H1 (cell line): ENCODE results near the gene MTARC2. TPM values are rescaled to one million over a fixed set of nuclear protein-coding genes. Genes with fewer than 3 reads are reported as not detected.

Experiments
- CTCF ChIA-PET: fragments of 300-600 bp; sonication (Branson Sonifier 250); formaldehyde crosslinking; loops from one replicate; lab custom pipeline; 2021; ENCODE audit not compliant: partially characterized antibody; lab: Charles Lee
- POLR2A ChIA-PET: fragments of 300-600 bp; sonication (Branson Sonifier 250); formaldehyde crosslinking; loops from one replicate; lab custom pipeline; 2021; ENCODE audit warnings: inconsistent platforms; ENCODE audit not compliant: partially characterized antibody; lab: Charles Lee
- DNase-seq, 2 experiments: peaks; one replicate each; pipeline versions ENCODE4 v3.0.0 to v3.0.0-alpha.2; 2010 to 2022; ENCODE audit warnings: low spot score in 2 of 2, low read depth in 1 of 2, mixed read lengths in 1 of 2
- FAIRE-seq: peaks from 2 replicates; lab custom pipeline; 2011; peaks lifted over from hg19 to GRCh38; lab: Jason Lieb, UNC
- H2AFZ ChIP-seq: 2 replicates; pipeline ENCODE4 v1.8.1; 2012; ENCODE audit warnings: low read length, inconsistent platforms
- H2AK5ac ChIP-seq: 2 replicates; pipeline ENCODE4 v1.6.1; 2013; ENCODE audit warnings: low read depth, low read length
- H2BK120ac ChIP-seq: replicated peaks from 2 replicates; pipeline ENCODE3; 2013; ENCODE audit warnings: low read depth, low read length, inconsistent platforms
- H2BK12ac ChIP-seq: 2 replicates; pipeline ENCODE4 v1.6.1; 2013; ENCODE audit warnings: low read depth, low read length
- H2BK15ac ChIP-seq: 2 replicates; pipeline ENCODE4 v1.6.1; 2013; ENCODE audit warnings: low read length
- H2BK20ac ChIP-seq: 2 replicates; pipeline ENCODE4 v1.6.1; 2013; ENCODE audit warnings: low read length
- H2BK5ac ChIP-seq: 2 replicates; pipeline ENCODE4 v1.6.1; 2013; ENCODE audit warnings: low read depth, low read length
- H3K14ac ChIP-seq: 2 replicates; pipeline ENCODE4 v1.6.1; 2013; ENCODE audit warnings: inconsistent platforms; ENCODE audit not compliant: insufficient read length
- H3K18ac ChIP-seq: 2 replicates; pipeline ENCODE4 v1.6.1; 2013; ENCODE audit warnings: low read length; ENCODE audit errors: extremely low read depth
- H3K23ac ChIP-seq: 2 replicates; pipeline ENCODE4 v1.6.1; 2013; ENCODE audit warnings: inconsistent platforms; ENCODE audit not compliant: insufficient read length
- H3K23me2 ChIP-seq: 2 replicates; pipeline ENCODE4 v1.6.1; 2013; ENCODE audit warnings: low read depth, low read length
- H3K27ac ChIP-seq: 2 replicates; pipeline ENCODE4 v1.6.1; 2011; ENCODE audit warnings: low read depth, low read length, inconsistent platforms
- H3K27me3 ChIP-seq, 4 experiments: replicated peaks in 1 of 4; 1 replicate in 1 of 4; 2 replicates in 3 of 4; pipeline versions ENCODE4 v1.6.1 to v1.8.1; 2011 to 2013; ENCODE audit warnings: low read length in 3 of 4, mild to moderate bottlenecking in 3 of 4, inconsistent platforms in 2 of 4, mixed read lengths in 2 of 4, moderate library complexity in 1 of 4; ENCODE audit not compliant: control insufficient read depth in 3 of 4, insufficient read depth in 3 of 4; ENCODE audit errors: extremely low read depth in 1 of 4
- H3K36me3 ChIP-seq, 4 experiments: 2 replicates each; pipeline versions ENCODE4 v1.6.1 to v1.8.1; 2011 to 2013; ENCODE audit warnings: mild to moderate bottlenecking in 4 of 4, low read length in 3 of 4, moderate library complexity in 2 of 4, control low read depth in 1 of 4, inconsistent platforms in 1 of 4; ENCODE audit not compliant: insufficient read depth in 4 of 4, control insufficient read depth in 2 of 4
- H3K4ac ChIP-seq: replicated peaks from 2 replicates; pipeline ENCODE3; 2013; ENCODE audit warnings: low read length, low read depth, mixed read lengths, inconsistent platforms; ENCODE audit not compliant: insufficient read length
- H3K4me1 ChIP-seq, 4 experiments: replicated peaks in 1 of 4; 1 replicate in 1 of 4; 2 replicates in 3 of 4; pipeline versions ENCODE4 v1.6.1 to v1.8.1; 2011 to 2013; ENCODE audit warnings: low read length in 3 of 4, inconsistent platforms in 2 of 4, mixed read lengths in 1 of 4; ENCODE audit not compliant: insufficient read depth in 4 of 4, control insufficient read depth in 3 of 4
- H3K4me2 ChIP-seq, 2 experiments: 2 replicates each; pipeline versions ENCODE4 v1.6.1 to v1.8.1; 2011 to 2013; ENCODE audit warnings: low read depth in 2 of 2, low read length in 2 of 2, control low read depth in 1 of 2, inconsistent platforms in 1 of 2, mild to moderate bottlenecking in 1 of 2; ENCODE audit not compliant: insufficient read depth in 1 of 2
- H3K4me3 ChIP-seq, 4 experiments: fragments of 200-600, 300-600 bp in 1 of 4; sonication (generic), shearing (Covaris generic), sonication (Bioruptor Twin) in 1 of 4; 2 replicates each; pipeline versions ENCODE4 v1.5.1 to v1.8.1; 2011 to 2016; ENCODE audit warnings: low read length in 4 of 4, low read depth in 3 of 4, control low read depth in 2 of 4, inconsistent platforms in 2 of 4, mild to moderate bottlenecking in 2 of 4, mixed read lengths in 1 of 4, moderate library complexity in 1 of 4; ENCODE audit not compliant: insufficient read depth in 2 of 4; ENCODE audit errors: extremely low read depth in 1 of 4
- H3K56ac ChIP-seq: replicated peaks from 2 replicates; pipeline ENCODE3; 2013; ENCODE audit warnings: low read depth, mild to moderate bottlenecking, mixed read lengths, low read length, inconsistent platforms; ENCODE audit not compliant: insufficient read length
- H3K79me1 ChIP-seq: 2 replicates; pipeline ENCODE4 v1.6.1; 2013; ENCODE audit warnings: low read depth, low read length, control low read depth
- H3K79me2 ChIP-seq, 2 experiments: 2 replicates each; pipeline versions ENCODE4 v1.6.1 to v1.8.1; 2012 to 2013; ENCODE audit warnings: low read length in 2 of 2, mild to moderate bottlenecking in 2 of 2, inconsistent platforms in 1 of 2; ENCODE audit not compliant: insufficient read depth in 2 of 2, control insufficient read depth in 1 of 2
- H3K9ac ChIP-seq, 4 experiments: replicated peaks in 1 of 4; 1 replicate in 1 of 4; 2 replicates in 3 of 4; pipeline versions ENCODE4 v1.6.1 to v1.8.1; 2011 to 2013; ENCODE audit warnings: low read depth in 3 of 4, low read length in 3 of 4, control low read depth in 2 of 4, mild to moderate bottlenecking in 2 of 4, moderate library complexity in 2 of 4, inconsistent platforms in 1 of 4; ENCODE audit errors: extremely low read depth in 1 of 4
- H3K9me3 ChIP-seq, 2 experiments: 2 replicates each; pipeline versions ENCODE4 v1.6.1 to v1.8.1; 2012 to 2013; ENCODE audit warnings: mild to moderate bottlenecking in 2 of 2, moderate library complexity in 2 of 2, control low read depth in 1 of 2, inconsistent platforms in 1 of 2, low read depth in 1 of 2, low read length in 1 of 2, mixed read lengths in 1 of 2; ENCODE audit not compliant: insufficient read depth in 2 of 2
- H4K20me1 ChIP-seq, 2 experiments: replicated peaks in 1 of 2; 2 replicates each; pipeline versions ENCODE3 to v1.8.1; 2011 to 2013; ENCODE audit warnings: inconsistent platforms in 2 of 2, low read length in 2 of 2, mild to moderate bottlenecking in 1 of 2; ENCODE audit not compliant: insufficient read depth in 2 of 2, control insufficient read depth in 1 of 2
- H4K5ac ChIP-seq: 2 replicates; pipeline ENCODE4 v1.6.1; 2013; ENCODE audit warnings: low read length, low read depth, mixed read lengths, inconsistent platforms; ENCODE audit not compliant: insufficient read length
- H4K8ac ChIP-seq: 2 replicates; pipeline ENCODE4 v1.8.0; 2013; ENCODE audit warnings: mild to moderate bottlenecking, moderate library complexity, low read length, inconsistent platforms; ENCODE audit not compliant: insufficient read depth; ENCODE audit errors: extremely low read depth
- H4K91ac ChIP-seq: replicated peaks from 2 replicates; pipeline ENCODE3; 2013; ENCODE audit warnings: low read length, mixed read lengths, inconsistent platforms; ENCODE audit not compliant: insufficient read length
- RXRA ChIP-seq: IDR thresholded peaks from 2 replicates; pipeline ENCODE4 v1.6.1; 2011; ENCODE audit warnings: low read depth, mild to moderate bottlenecking, low read length, moderate library complexity; ENCODE audit not compliant: insufficient read depth
- SIX5 ChIP-seq: IDR thresholded peaks from 2 replicates; pipeline ENCODE4 v1.6.1; 2011; ENCODE audit warnings: mild to moderate bottlenecking, low read depth, low read length
- SP1 ChIP-seq: IDR thresholded peaks from 2 replicates; pipeline ENCODE4 v1.6.1; 2011; ENCODE audit warnings: low read depth, low read length
- WGBS, 2 experiments: shearing (Covaris generic) in 1 of 2; methylation state at CpG; one replicate each; pipeline versions ENCODE4 v1.1.6 to v1.1.7; 2013 to 2015; ENCODE audit warnings: low lambda C conversion rate in 2 of 2, mixed read lengths in 2 of 2, inconsistent platforms in 1 of 2, low coverage in 1 of 2, missing lambda C conversion rate in 1 of 2; ENCODE audit not compliant: insufficient replicate concordance in 2 of 2, insufficient coverage in 1 of 2, insufficient read length in 1 of 2; ENCODE audit errors: extremely low coverage in 1 of 2, missing lambda C conversion rate in 1 of 2; 5-methylcytosine and 5-hydroxymethylcytosine counted together
- polyA plus RNA-seq, 7 experiments: library from polyadenylated mRNA; depleted of rRNA in 3 of 7; stranded (reverse) in 5 of 7; unstranded in 2 of 7; fragments of >200 nt in 5 of 7; fragments of 200-250 nt in 2 of 7; gene quantifications; 1 replicate in 5 of 7; 2 replicates in 1 of 7; 4 replicates in 1 of 7; pipeline versions ENCODE4 v1.2.1 to v1.2.3, GENCODE V29; 2011 to 2013; ENCODE audit warnings: missing spikeins in 2 of 7, mixed read lengths in 2 of 7
- total RNA-seq: library from RNA; stranded (reverse); fragmentation: NEBNext Ultra II Directional; extraction: Animal tissue kit (Norgen Biotek cat#: 25700); gene quantifications from 2 replicates; pipeline ENCODE4 v1.2.1, GENCODE V29; 2021
- TF ChIP-seq, protein P1 (sequence below), 3 experiments: IDR thresholded peaks; 1 replicate in 2 of 3; 2 replicates in 1 of 3; pipeline versions ENCODE4 v1.5.1 to v1.6.1; 2011; ENCODE audit warnings: low read length in 3 of 3, mild to moderate bottlenecking in 3 of 3, inconsistent platforms in 2 of 3, low read depth in 1 of 3, moderate library complexity in 1 of 3; ENCODE audit not compliant: insufficient read depth in 1 of 3; ENCODE audit errors: control extremely low read depth in 1 of 3

MTARC2 gene
- total and polyA plus RNA-seq, 2 of the 8 experiments (the other 6 are each of a cell fraction or from before 2014, with no cell fraction given), result 7.2 to 7.9 TPM

- 96% methylated on average over 6 of the region's 6 CpGs; no CpG with 5 or more reads in 1 of the 2 experiments for WGBS, 2 experiments
- TF ChIP-seq RXRA (no peak), SP1 (no peak), SIX5 (no peak)
- TF ChIP-seq, protein P1, sequence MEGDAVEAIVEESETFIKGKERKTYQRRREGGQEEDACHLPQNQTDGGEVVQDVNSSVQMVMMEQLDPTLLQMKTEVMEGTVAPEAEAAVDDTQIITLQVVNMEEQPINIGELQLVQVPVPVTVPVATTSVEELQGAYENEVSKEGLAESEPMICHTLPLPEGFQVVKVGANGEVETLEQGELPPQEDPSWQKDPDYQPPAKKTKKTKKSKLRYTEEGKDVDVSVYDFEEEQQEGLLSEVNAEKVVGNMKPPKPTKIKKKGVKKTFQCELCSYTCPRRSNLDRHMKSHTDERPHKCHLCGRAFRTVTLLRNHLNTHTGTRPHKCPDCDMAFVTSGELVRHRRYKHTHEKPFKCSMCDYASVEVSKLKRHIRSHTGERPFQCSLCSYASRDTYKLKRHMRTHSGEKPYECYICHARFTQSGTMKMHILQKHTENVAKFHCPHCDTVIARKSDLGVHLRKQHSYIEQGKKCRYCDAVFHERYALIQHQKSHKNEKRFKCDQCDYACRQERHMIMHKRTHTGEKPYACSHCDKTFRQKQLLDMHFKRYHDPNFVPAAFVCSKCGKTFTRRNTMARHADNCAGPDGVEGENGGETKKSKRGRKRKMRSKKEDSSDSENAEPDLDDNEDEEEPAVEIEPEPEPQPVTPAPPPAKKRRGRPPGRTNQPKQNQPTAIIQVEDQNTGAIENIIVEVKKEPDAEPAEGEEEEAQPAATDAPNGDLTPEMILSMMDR (IDR thresholded peaks at IDR 0.05; ENCODE audit: control extremely low read depth in 1 of 3, insufficient read depth in 1 of 3, low read depth in 1 of 3, low read length in 3 of 3), result no peak
- ChIA-PET POLR2A (interaction anchor here (0.5 kb wide), 1 partner anchor 9 kb away, joined by 3 read pairs; no protein-coding TSS in a partner anchor), CTCF (interaction anchor here (0.8 to 1.4 kb wide), 2 partner anchors 22 to 916 kb away, joined by 4 read pairs; no protein-coding TSS in a partner anchor)
- H2BK20ac ChIP-seq, result no peak overlapping the region
- no peak overlapping the region for H3K23ac ChIP-seq
- no peak overlapping the region for H2AFZ ChIP-seq
- no peaks in the 10 kb centered on the region for H3K23me2 ChIP-seq
- no peak overlapping the region for H3K27ac ChIP-seq
- H4K20me1 ChIP-seq, result no peaks in the 10 kb centered on the region
- peaks cover 0 to 3% (median 2%) of the 10 kb centered on the region in 4 experiments; a peak in 2 of 7 replicates for H3K4me1 ChIP-seq
- H2AK5ac ChIP-seq, result no peak overlapping the region
- H2BK15ac ChIP-seq, result no peak overlapping the region
- DNase-seq, result no peak
- no peak overlapping the region for H4K8ac ChIP-seq
- no peak overlapping the region for H4K5ac ChIP-seq
- H2BK12ac ChIP-seq, result no peak overlapping the region
- H2BK5ac ChIP-seq, result no peak overlapping the region
- no peak overlapping the region for H2BK120ac ChIP-seq
- no peaks in the 10 kb centered on the region for H3K79me1 ChIP-seq
- H3K27me3 ChIP-seq, result peaks cover 0 to 7% (median 3%) of the 10 kb centered on the region in 4 experiments; a peak in 5 of 7 replicates
- H3K4me3 ChIP-seq, result no peak overlapping the region
- no peak overlapping the region for H3K56ac ChIP-seq
- H3K9me3 ChIP-seq, result no peaks in the 10 kb centered on the region
- no peak overlapping the region for H3K4me2 ChIP-seq
- no peaks in the 10 kb centered on the region; a peak in 1 of 8 replicates for H3K36me3 ChIP-seq
- no peak overlapping the region for H3K14ac ChIP-seq
- no peak overlapping the region for H3K9ac ChIP-seq
- no peak overlapping the region for H3K18ac ChIP-seq
- peaks cover 0 to 11% of the 10 kb centered on the region in 2 experiments; a peak in 2 of 4 replicates for H3K79me2 ChIP-seq
- FAIRE-seq, result no peak
- H4K91ac ChIP-seq, result no peak overlapping the region
- no peak overlapping the region for H3K4ac ChIP-seq
These were observed 6.2 kb downstream of the MTARC2 start for GRCh38 chr1:220754212-220754917.
